Measurements from ENCODE around the gene PCSK5.

Gene PCSK5

DNA sequence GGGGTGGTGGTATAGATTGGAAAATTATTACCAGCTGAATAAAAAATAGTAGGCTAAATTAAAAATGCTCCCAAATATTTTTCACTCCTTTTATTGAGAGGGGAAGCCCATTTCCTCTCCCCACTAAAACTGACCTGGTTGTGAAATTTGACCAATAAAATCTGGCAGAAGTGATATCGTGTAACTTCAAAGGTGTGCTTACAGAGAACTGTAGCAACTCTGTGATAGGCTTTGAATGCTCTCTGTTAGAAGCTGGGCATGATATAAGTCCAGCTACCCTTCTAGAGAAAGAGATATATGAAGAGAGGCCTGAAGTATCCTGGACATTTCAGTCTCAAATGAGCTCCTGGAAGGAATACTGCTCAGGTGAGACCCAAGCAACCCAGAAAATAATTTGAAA lies 513.9 kb downstream of the PCSK5 start:
- FAIRE-seq, result no peak

GRCh38 chr9:76405340-76405739 lies 514.9 kb downstream of the PCSK5 start:
- no peak for FAIRE-seq

DNA sequence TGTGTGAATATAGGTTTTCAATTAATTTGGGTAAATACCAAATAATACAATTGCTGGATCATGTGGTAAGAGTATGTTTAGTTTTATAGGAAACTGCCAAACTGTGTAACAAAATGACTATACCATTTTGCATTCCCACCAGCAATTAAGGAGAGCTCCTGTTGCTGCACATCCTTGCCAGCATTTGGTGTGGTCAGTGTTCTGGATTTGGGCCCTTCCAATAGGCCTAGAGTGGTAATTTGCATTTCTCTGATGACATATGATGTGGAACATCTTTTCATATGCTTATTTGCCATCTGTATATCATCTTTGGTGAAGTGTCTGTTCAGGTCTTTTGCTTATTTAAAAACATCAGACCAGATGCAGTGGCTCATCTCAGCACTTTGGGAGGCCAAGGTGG lies 515.4 kb downstream of the PCSK5 start:
- FAIRE-seq, result no peak
